Trophoblast cell (in vitro differentiated cells and primary cell): ENCODE results near the gene STARD7.

ENCODE experiments used
- DNase-seq, 2 donors: peaks; one replicate each; pipeline ENCODE4 v3.0.0-alpha.2; 2016
- H2AFZ ChIP-seq: 2 replicates; pipeline ENCODE4 v1.6.1; 2013; ENCODE audit warnings: low read length, moderate library complexity, mild to moderate bottlenecking; ENCODE audit not compliant: insufficient read depth, poor library complexity
- H2AK5ac ChIP-seq: 2 replicates; pipeline ENCODE4 v1.6.1; 2013; ENCODE audit warnings: mild to moderate bottlenecking, low read length
- H2BK120ac ChIP-seq: 2 replicates; pipeline ENCODE4 v1.6.1; 2013; ENCODE audit warnings: low read length, mild to moderate bottlenecking, moderate library complexity; ENCODE audit not compliant: insufficient read depth, poor library complexity
- H2BK12ac ChIP-seq: 2 replicates; pipeline ENCODE4 v1.6.1; 2013; ENCODE audit warnings: mild to moderate bottlenecking, low read length, moderate library complexity
- H2BK5ac ChIP-seq: 2 replicates; pipeline ENCODE4 v1.6.1; 2013; ENCODE audit warnings: low read length, low read depth, moderate library complexity, mild to moderate bottlenecking; ENCODE audit not compliant: poor library complexity
- H3K14ac ChIP-seq: 2 replicates; pipeline ENCODE4 v1.6.1; 2013; ENCODE audit warnings: mild to moderate bottlenecking, low read length
- H3K18ac ChIP-seq: 2 replicates; pipeline ENCODE4 v1.6.1; 2013; ENCODE audit warnings: mild to moderate bottlenecking, low read length
- H3K23ac ChIP-seq: 2 replicates; pipeline ENCODE4 v1.6.1; 2013; ENCODE audit warnings: low read length
- H3K27ac ChIP-seq: 2 replicates; pipeline ENCODE4 v1.5.1; 2013; ENCODE audit warnings: low read depth, mild to moderate bottlenecking, inconsistent platforms, low read length, moderate library complexity
- H3K27me3 ChIP-seq: 2 replicates; pipeline ENCODE4 v1.6.1; 2013; ENCODE audit warnings: inconsistent platforms, mild to moderate bottlenecking, low read length, moderate library complexity; ENCODE audit not compliant: insufficient read depth
- H3K36me3 ChIP-seq, 2 experiments: 1 replicate in 1 of 2; 2 replicates in 1 of 2; pipeline ENCODE4 v1.6.1; 2013; ENCODE audit warnings: low read length in 2 of 2, mild to moderate bottlenecking in 2 of 2, moderate library complexity in 1 of 2; ENCODE audit not compliant: insufficient read depth in 2 of 2, control insufficient read depth in 1 of 2
- H3K4ac ChIP-seq: 2 replicates; pipeline ENCODE4 v1.6.1; 2013; ENCODE audit warnings: low read depth, mild to moderate bottlenecking, low read length, moderate library complexity
- H3K4me1 ChIP-seq, 2 experiments: 1 replicate in 1 of 2; 2 replicates in 1 of 2; pipeline ENCODE4 v1.6.1; 2013; ENCODE audit warnings: low read length in 2 of 2, mild to moderate bottlenecking in 2 of 2, moderate library complexity in 1 of 2; ENCODE audit not compliant: insufficient read depth in 2 of 2, control insufficient read depth in 1 of 2
- H3K4me2 ChIP-seq: 2 replicates; pipeline ENCODE4 v1.6.1; 2013; ENCODE audit warnings: inconsistent platforms, mild to moderate bottlenecking, low read length, moderate library complexity
- H3K4me3 ChIP-seq: 2 replicates; pipeline ENCODE4 v1.5.1; 2013; ENCODE audit warnings: mild to moderate bottlenecking, low read depth, low read length, inconsistent platforms
- H3K79me1 ChIP-seq: one replicate; pipeline ENCODE4 v1.6.1; 2013; ENCODE audit warnings: low read length
- H3K79me2 ChIP-seq: 2 replicates; pipeline ENCODE4 v1.6.1; 2013; ENCODE audit warnings: low read length, mild to moderate bottlenecking; ENCODE audit not compliant: control insufficient read depth, insufficient read depth, poor library complexity
- H3K9ac ChIP-seq: 2 replicates; pipeline ENCODE4 v1.6.1; 2013; ENCODE audit warnings: mild to moderate bottlenecking, low read length
- H3K9me3 ChIP-seq: 2 replicates; pipeline ENCODE4 v1.6.1; 2013; ENCODE audit warnings: low read depth, mild to moderate bottlenecking, control low read depth, inconsistent platforms, low read length; ENCODE audit not compliant: insufficient read depth
- H4K12ac ChIP-seq: 2 replicates; pipeline ENCODE4 v1.6.1; 2013; ENCODE audit warnings: low read depth, mild to moderate bottlenecking, low read length, moderate library complexity
- H4K8ac ChIP-seq: 2 replicates; pipeline ENCODE4 v1.6.1; 2013; ENCODE audit warnings: low read depth, mild to moderate bottlenecking, low read length, moderate library complexity
- H4K91ac ChIP-seq: one replicate; pipeline ENCODE4 v1.6.1; 2013; ENCODE audit warnings: low read depth, mild to moderate bottlenecking, low read length, moderate library complexity
- WGBS: extraction: QIAGEN DNeasy Blood & Tissue Kit; methylation state at CpG from one replicate; pipeline ENCODE4 v1.1.7; 2013; ENCODE audit warnings: missing lambda C conversion rate; ENCODE audit not compliant: insufficient read length, insufficient coverage; ENCODE audit errors: extremely low coverage; 5-methylcytosine and 5-hydroxymethylcytosine counted together

STARD7 gene

GRCh38 chr2:96204836-96205624 lies 3.6 kb downstream of the STARD7 start:
- H3K4me2 ChIP-seq, result no peak overlapping the region
- no peak overlapping the region for H4K12ac ChIP-seq
- no peaks in the 10 kb centered on the region for H3K9me3 ChIP-seq
- peaks cover 10 to 16% of the 10 kb centered on the region in 2 experiments for H3K4me1 ChIP-seq
- WGBS, result no CpG with 5 or more reads among the region's 6 CpGs
- no peak overlapping the region for H3K14ac ChIP-seq
- H3K4me3 ChIP-seq, result no peak overlapping the region
- H3K9ac ChIP-seq, result no peak overlapping the region
- peak overlapping the region; percentile 53 for H3K4ac ChIP-seq
- H2BK5ac ChIP-seq, result no peak overlapping the region
- H3K27ac ChIP-seq, result no peak overlapping the region
- H4K8ac ChIP-seq, result no peak overlapping the region
- peaks cover 34% of the 10 kb centered on the region for H3K79me2 ChIP-seq
- H3K18ac ChIP-seq, result no peak overlapping the region
- H3K27me3 ChIP-seq, result no peaks in the 10 kb centered on the region
- no peak overlapping the region for H2AK5ac ChIP-seq
- no peak for DNase-seq
- no peak overlapping the region for H2BK12ac ChIP-seq
- no peak overlapping the region for H2BK120ac ChIP-seq
- no peak overlapping the region for H2AFZ ChIP-seq
- no peak overlapping the region for H4K91ac ChIP-seq
- peaks cover 6% of the 10 kb centered on the region for H3K79me1 ChIP-seq
- peaks cover 2 to 4% of the 10 kb centered on the region in 2 experiments for H3K36me3 ChIP-seq
- no peak overlapping the region for H3K23ac ChIP-seq

GRCh38 chr2:96203130-96204028 lies 5.2 kb downstream of the STARD7 start:
- Histone ChIP-seq H3K9ac (no peak overlapping the region), H3K4me1 (peaks cover 7 to 8% of the 10 kb centered on the region in 2 experiments), H3K36me3 (peaks cover 2 to 4% of the 10 kb centered on the region in 2 experiments), H3K79me2 (peaks cover 33% of the 10 kb centered on the region), H2BK12ac (no peak overlapping the region), H3K4me2 (no peak overlapping the region), H2AFZ (no peak overlapping the region), H4K12ac (no peak overlapping the region), H3K14ac (no peak overlapping the region), H3K18ac (no peak overlapping the region), H3K4ac (peak overlapping the region; percentile 87), H4K8ac (no peak overlapping the region), H3K79me1 (peaks cover 4% of the 10 kb centered on the region), H2BK120ac (no peak overlapping the region), H2AK5ac (no peak overlapping the region), H2BK5ac (no peak overlapping the region), H3K4me3 (no peak overlapping the region), H3K9me3 (no peaks in the 10 kb centered on the region), H3K23ac (no peak overlapping the region), H4K91ac (no peak overlapping the region), H3K27me3 (no peaks in the 10 kb centered on the region), H3K27ac (no peak overlapping the region)
- no peak for DNase-seq
- no CpG with 5 or more reads among the region's 9 CpGs for WGBS

- Histone ChIP-seq H3K9ac (no peak overlapping the region), H2BK120ac (no peak overlapping the region), H3K4me2 (no peak overlapping the region), H2AK5ac (no peak overlapping the region), H3K27me3 (no peaks in the 10 kb centered on the region), H3K27ac (no peak overlapping the region), H3K4me1 (peaks cover 7 to 8% of the 10 kb centered on the region in 2 experiments), H3K4ac (peak overlapping the region; percentile 58), H4K91ac (no peak overlapping the region), H2BK12ac (no peak overlapping the region), H4K12ac (no peak overlapping the region), H2BK5ac (no peak overlapping the region), H3K9me3 (no peaks in the 10 kb centered on the region), H3K23ac (no peak overlapping the region), H4K8ac (no peak overlapping the region), H3K14ac (no peak overlapping the region), H2AFZ (no peak overlapping the region), H3K36me3 (peaks cover 2 to 4% of the 10 kb centered on the region in 2 experiments), H3K79me1 (no peaks in the 10 kb centered on the region), H3K4me3 (no peak overlapping the region), H3K18ac (no peak overlapping the region), H3K79me2 (peaks cover 26% of the 10 kb centered on the region)
- DNase-seq, result no peak
- no CpG with 5 or more reads among the region's 4 CpGs for WGBS
These were observed 6.3 kb downstream of the STARD7 start for GRCh38 chr2:96202152-96202854.

GRCh38 chr2:96201338-96201737 lies 7.3 kb downstream of the STARD7 start:
- H2BK5ac ChIP-seq, result no peak overlapping the region
- no peaks in the 10 kb centered on the region for H3K9me3 ChIP-seq
- H3K79me2 ChIP-seq, result peaks cover 24% of the 10 kb centered on the region
- no peak overlapping the region for H2BK120ac ChIP-seq
- peak in 1 of 2 donors; percentile 21 for DNase-seq
- H3K79me1 ChIP-seq, result no peaks in the 10 kb centered on the region
- peak overlapping the region; percentile 86 for H3K4ac ChIP-seq
- no peak overlapping the region for H4K8ac ChIP-seq
- H3K4me2 ChIP-seq, result no peak overlapping the region
- no peak overlapping the region for H3K14ac ChIP-seq
- H2BK12ac ChIP-seq, result no peak overlapping the region
- H3K27ac ChIP-seq, result no peak overlapping the region
- H4K91ac ChIP-seq, result no peak overlapping the region
- H3K36me3 ChIP-seq, result peaks cover 2 to 4% of the 10 kb centered on the region in 2 experiments
- no peak overlapping the region for H2AK5ac ChIP-seq
- peaks cover 5 to 8% of the 10 kb centered on the region in 2 experiments for H3K4me1 ChIP-seq
- no peak overlapping the region for H3K23ac ChIP-seq
- H2AFZ ChIP-seq, result no peak overlapping the region
- H3K27me3 ChIP-seq, result no peaks in the 10 kb centered on the region
- no peak overlapping the region for H3K9ac ChIP-seq
- H4K12ac ChIP-seq, result no peak overlapping the region
- no peak overlapping the region for H3K4me3 ChIP-seq
- no CpG with 5 or more reads among the region's 5 CpGs for WGBS
- H3K18ac ChIP-seq, result no peak overlapping the region
